DMS153 (cell line): ENCODE measurements around the gene HCST.
"Not testable (repeated sequence)": the region's sequence is repeated elsewhere in the genome, so short reads cannot be mapped to it uniquely, and the experiment has no call there.

Experiments used
- DNase-seq: peaks from one replicate; lab custom pipeline; 2025; lab: John Stamatoyannopoulos, UW

Gene HCST

GRCh38 chr19:35879770-35880317, 22.5 kb upstream of the HCST start:
- DNase-seq: peak; percentile 39

DNA sequence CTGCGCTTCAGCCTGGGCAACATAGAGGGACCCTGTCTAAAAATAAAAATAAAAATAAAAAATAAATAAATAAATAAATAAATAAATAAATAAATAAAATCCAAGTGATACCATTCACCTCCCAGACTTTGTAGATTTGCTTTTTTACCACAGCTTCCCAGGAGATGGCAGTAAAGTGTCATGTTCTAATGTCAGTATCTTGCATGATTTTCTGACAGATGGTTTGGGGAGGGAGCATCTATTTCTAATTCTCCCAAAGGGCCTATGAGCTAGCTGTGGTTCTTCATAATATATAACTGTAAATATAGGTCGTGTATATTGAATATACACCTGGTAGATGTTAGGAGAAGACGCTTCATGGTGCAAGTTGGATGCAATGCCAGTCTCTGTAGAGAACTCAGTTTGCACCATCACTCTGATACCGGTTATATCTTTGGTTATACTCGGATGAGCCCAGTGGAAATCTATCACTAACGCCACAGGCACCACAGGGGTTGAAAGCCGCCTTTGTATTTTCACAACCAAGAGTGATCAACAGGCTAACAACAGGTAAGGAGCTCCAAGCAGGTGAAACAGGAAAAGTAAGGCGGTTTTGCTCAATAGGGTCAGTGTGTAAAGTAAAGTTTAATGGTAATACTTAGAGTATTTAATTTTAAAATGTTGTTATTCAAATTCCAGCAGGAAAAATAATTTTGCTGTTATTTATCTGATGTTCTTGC, 20.1 kb upstream of the HCST start:
- peak; percentile 72 for DNase-seq

DNA sequence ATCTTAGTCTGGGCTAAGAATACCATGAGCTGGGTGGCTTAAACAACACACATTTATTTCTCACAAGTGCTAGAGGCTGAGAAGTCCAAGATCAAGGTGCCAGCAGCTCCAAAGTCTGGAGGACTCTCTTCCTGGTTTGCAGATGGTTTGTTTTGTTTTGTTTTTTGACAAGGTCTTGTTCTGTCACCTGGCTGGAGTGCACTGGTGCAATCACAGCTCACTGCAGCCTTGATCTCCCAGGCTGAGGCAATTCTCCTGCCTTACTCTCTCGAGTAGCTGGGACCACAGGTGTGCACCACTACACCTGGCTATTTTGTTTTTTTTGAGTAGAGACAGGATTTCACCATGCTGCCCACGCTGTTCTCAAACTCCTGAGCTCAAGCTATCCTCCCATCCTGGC, 18.4 kb upstream of the HCST start:
- DNase-seq: no peak

DNA sequence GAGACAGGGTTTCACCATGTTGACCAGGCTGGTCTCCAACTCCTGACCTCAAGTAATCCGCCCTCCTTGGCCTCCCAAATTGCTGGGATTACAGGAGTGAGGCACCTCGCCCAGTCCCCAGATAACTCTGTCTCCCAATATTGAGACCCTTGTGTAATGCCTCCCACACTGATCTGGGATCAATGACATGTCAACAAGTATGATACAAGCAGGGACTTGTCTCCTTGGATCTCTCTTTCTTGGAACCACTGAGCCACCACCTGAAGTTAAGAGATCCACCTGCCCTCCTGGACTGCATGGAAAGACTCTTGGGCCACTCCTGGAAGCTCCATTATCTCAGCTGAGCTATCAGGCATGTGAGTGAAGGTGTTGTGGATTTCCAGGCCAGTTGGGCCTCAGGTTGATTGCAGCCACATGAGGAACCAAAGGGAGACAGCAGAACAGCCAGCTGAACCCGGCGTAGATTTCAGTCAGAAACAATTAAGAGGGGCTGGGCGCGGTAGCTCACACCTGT, 17.0 kb upstream of the HCST start:
- no peak for DNase-seq

DNA sequence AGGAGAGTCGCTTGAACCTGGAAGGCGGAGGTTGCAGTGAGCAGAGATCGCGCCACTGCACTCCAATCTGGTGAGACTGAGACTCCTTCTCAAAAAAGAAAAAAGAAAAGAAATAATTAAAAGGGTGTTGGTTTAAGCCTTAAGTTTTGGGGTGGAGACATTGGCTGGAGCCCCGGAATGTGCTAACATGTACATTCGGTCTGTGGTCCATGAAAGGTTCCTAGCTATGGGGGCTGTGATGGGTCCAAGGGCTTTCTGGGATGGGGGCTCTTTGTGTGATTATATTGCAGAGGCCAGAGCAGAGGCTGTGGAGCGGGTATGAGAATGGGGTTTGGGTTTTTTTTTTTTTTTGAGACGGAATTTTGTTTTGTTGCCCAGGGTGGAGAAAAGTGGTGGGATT, 16.4 kb upstream of the HCST start:
- no peak for DNase-seq

- no peak for DNase-seq
Observed at GRCh38 chr19:35887197-35887596, 15.1 kb upstream of the HCST start.

DNA sequence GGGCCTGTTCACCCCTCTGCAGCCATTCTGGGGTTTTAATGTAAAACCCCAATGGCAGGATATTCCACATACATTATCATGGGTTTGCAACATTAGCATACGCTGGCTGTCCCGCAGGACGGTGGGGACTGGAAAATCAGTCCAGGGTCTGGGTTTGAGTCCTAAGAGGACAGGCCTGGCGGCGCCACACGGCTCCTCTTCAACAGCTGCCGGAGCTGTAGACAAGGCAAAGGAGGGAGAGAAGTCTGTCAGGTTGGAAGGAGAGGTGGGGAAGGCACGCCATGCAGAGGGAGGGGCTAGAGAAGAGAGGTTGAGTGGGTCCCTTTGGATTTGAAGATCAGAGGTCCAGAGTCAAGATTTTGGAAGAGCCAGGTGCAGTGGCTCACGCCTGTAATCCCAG, 13.9 kb upstream of the HCST start:
- DNase-seq: no peak

DNA sequence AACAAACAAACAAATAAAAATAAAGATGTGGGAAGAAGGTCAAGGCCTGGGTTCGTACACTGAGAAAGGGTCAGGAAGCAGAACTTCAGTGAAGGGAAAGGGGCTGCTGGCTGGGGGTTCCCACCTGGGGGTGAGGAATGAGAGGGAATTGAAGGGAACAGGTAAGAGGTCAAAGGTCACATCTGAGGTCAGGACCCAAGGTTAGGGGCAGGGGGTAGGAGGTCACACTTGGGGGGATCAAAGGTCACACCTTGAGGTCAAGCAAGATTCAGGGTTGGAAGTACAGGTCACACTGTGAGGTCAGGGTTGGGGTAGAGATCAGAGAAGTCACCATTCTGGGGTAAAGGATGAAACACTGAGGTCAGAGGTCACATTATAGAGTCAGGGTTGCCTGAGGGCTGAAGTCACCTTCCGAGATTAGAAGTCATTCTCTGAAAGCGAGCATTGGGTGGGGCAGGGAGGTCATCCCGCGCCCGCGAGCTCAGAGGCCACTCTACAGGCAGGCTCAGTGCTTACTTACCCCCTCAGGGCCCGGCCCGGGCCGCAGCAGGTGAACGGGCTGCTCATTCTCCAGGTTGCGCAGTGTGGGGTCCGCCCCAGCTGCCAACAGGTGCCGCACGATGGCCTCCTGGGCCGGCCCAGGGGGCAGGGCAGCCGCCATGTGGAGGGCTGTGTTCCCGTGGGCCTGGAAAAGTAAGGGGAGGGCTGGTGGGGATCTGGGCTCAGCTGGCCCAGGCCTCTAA, 12.8 kb upstream of the HCST start:
- no peak for DNase-seq

DNA sequence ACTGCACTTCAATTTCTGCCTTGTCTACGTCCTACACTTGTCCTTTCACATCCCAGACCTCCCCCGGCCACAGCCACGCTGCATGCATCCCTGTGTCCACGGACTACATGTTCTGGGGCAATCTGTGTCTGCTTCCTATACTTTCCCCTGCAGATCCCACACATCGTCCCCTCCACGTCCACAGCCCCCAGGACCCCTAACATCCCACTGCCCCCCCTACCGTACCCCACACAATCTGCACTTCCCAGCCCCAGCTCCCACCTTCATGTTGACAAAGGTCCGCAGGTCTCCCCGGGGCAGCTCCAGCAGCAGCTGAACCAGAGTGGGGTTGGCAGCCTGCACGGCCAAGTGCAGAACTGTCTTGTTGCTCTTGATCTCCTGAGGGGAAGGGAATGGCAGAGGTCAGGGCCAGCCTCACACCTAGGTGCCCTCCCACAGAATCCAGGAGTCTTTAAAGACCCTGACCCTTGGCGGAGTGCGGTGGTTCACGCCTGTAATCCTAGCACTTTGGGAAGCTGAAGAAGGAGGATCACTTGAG, 12.1 kb upstream of the HCST start:
- DNase-seq: no peak

DNA sequence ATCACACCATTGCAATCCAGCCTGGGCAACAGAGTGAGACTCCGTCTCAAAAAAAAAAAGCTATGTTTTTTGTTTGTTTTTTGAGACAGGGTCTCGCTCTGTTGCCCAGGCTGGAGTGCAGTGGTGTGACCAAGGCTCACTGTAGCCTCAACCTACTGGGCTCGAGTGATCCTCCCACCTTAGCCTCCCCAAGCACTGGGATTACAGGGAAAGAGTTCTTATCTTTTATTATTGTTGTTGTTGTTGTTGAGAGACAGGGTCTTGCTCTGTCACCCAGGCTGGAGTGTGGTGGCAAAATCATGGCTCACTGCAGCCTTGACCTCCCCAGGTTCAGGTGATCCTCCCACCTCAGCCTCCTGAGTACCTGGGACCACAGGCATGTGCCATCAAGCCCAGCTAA, 10.5 kb upstream of the HCST start:
- DNase-seq: not testable (repeated sequence)

- no peak for DNase-seq
Observed at GRCh38 chr19:35894342-35894741, 8.0 kb upstream of the HCST start.

- no peak for DNase-seq
Observed at GRCh38 chr19:35895911-35896642, 6.3 kb upstream of the HCST start.

- DNase-seq: no peak
Observed at GRCh38 chr19:35896643-35897040, 5.7 kb upstream of the HCST start.

GRCh38 chr19:35897706-35898451, 4.5 kb upstream of the HCST start:
- DNase-seq: no peak

DNA sequence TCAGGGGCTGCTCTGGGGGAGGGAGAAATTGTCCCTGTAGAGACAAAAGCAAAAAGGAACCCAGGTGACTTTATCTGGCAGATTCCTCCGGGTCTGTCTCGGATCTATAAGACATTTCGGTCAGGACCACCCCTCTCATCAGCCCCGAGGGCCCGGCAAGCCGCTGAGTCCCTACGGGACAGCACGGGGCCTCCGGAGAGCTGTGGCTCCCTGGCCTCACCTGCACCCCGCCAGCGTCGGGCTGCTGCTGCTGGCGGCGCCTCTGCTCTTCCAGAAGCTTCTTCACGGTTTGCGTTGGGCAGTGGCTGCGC, 3.9 kb upstream of the HCST start:
- DNase-seq: no peak

DNA sequence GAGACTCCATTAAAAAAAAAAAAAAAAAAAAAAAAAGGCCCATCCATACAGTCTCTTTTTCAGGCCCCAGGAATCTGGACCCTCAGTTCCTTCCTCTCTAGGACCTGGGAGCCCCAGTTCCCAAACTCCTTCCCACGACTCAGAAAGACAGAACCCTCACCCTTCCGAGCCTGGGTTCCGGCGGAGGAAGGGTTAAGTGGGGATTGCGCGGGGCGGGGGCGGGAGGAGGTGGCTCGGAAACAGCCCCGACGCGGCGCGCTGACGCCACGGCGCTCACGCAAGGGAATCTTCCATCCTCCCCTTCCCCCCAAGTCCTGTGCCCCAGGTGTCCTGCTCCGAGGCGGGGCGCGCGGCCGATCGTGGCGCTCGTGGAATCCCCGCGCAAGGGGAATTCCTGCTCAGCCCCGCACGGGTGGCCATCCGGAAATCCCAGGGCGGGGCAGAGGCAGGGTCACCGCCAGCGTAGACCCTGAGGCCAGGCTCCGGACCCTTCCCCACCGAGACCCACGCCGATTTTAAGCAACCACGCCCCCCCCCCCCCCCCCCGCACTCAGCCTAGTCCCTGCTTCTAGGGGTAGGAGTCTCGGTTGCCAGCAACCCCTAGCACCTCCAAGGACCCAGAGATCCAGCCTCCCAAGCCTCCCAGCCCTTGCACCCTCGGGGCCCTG, 2.6 kb upstream of the HCST start:
- DNase-seq: peak; percentile 68

GRCh38 chr19:35901055-35901644, 1.2 kb upstream of the HCST start:
- DNase-seq: no peak

DNA sequence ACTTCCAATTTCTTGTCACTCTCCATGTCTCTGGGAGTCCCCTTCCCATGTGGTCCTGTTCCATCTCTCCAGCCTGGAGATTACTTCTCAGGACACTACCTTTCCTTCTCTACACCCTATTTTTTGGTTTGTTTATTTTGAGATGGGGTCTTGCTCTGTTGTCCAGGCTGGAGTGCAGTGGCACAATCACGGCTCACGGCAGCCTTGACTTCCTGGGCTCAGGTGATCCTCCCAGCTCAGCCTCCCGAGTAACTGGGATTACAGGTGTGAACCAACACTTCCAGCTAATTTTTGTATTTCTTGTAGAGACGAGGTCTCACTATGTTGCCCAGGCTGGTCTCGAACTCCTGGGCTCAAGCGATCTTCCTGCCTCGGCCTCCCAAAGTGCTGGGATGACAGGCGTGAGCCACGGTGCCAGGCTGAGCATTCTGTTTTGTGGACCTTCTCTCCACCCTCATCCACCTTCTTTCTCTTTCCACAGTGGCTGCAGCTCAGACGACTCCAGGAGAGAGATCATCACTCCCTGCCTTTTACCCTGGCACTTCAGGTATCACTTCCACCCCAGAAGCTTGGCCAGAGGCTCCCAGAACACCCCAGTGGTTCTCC, 644 bp downstream of the HCST start:
- DNase-seq: no peak

GRCh38 chr19:35903550-35904179, 1.3 kb downstream of the HCST start:
- peak; percentile 79 for DNase-seq
